ENCODE measurements around the gene ZNF160. TPM values are rescaled to one million over a fixed set of nuclear protein-coding genes. Genes with fewer than 3 reads are reported as not detected.

Gene ZNF160
- polyA plus RNA-seq, 1 donor, result 19.4 TPM

Other genes starting within 250 kb of the ZNF160 start
- gene ZNF468, start 245.8 kb downstream of the ZNF160 start, polyA plus RNA-seq (ENCODE audit: insufficient read length), result 17.3 TPM
- gene ZNF320, start 205.8 kb downstream of the ZNF160 start, polyA plus RNA-seq (ENCODE audit: insufficient read length), result 21.6 TPM
- 3.3 TPM for gene ZNF888, start 180.0 kb downstream of the ZNF160 start, polyA plus RNA-seq (ENCODE audit: insufficient read length)
- gene ZNF816, start 140.5 kb downstream of the ZNF160 start, polyA plus RNA-seq (ENCODE audit: insufficient read length), result 6.6 TPM
- gene ERVV-1, start 89.5 kb downstream of the ZNF160 start, polyA plus RNA-seq (ENCODE audit: insufficient read length), result not detected
- not detected for gene ERVV-2, start 58.7 kb downstream of the ZNF160 start, polyA plus RNA-seq (ENCODE audit: insufficient read length)
- gene ZNF415, start 29.5 kb upstream of the ZNF160 start, polyA plus RNA-seq (ENCODE audit: insufficient read length), result 10.4 TPM
- gene ZNF347, start 55.6 kb upstream of the ZNF160 start, polyA plus RNA-seq (ENCODE audit: insufficient read length), result 6.9 TPM
- 3.9 TPM for gene ZNF665, start 89.9 kb upstream of the ZNF160 start, polyA plus RNA-seq (ENCODE audit: insufficient read length)
- 26.4 TPM for gene ZNF677, start 151.5 kb upstream of the ZNF160 start, polyA plus RNA-seq (ENCODE audit: insufficient read length)
- not detected for gene VN1R2, start 154.9 kb upstream of the ZNF160 start, polyA plus RNA-seq (ENCODE audit: insufficient read length)
- not detected for gene VN1R4, start 164.3 kb upstream of the ZNF160 start, polyA plus RNA-seq (ENCODE audit: insufficient read length)
- 5.1 TPM for gene ZNF845, start 230.3 kb upstream of the ZNF160 start, polyA plus RNA-seq (ENCODE audit: insufficient read length)

Data from forelimb muscle (tissue), 1 donor.